ENCODE results near the gene GALNT13. TPM values are rescaled to one million over a fixed set of nuclear protein-coding genes. Genes with fewer than 3 reads are reported as not detected.

GALNT13 gene
- total and polyA plus RNA-seq, 2 of the 13 experiments (the other 11 are each of a cell fraction or from before 2014, with no cell fraction given) = 1.3 to 5.0 TPM

DNA sequence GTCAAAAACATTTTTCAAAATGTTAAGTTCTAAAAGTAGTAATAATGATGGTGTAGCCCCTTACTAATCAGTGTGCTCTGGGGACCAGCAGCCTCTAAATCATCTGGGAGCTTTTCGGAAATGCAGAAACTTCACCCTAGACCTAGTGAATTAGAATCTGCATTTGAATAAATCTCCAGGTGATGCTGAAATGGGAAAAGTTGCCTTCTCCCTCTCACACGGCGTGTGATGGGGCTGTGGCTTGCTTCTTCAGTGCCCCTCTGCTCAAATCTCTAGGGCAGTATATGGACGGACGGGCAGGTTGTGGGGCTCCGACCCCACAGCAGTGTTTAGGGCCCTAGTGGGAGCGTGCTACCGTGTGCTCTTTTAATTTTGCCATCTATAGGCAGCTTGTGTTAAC lies 368.6 kb downstream of the GALNT13 start (continued):
- TF ChIP-seq ETS1 (CRISPR knock-in tag; IDR thresholded peaks at IDR 0.05) (no peak), MAFF (IDR thresholded peaks at IDR 0.05; ENCODE audit: low read depth, low read length) (no peak)

DNA sequence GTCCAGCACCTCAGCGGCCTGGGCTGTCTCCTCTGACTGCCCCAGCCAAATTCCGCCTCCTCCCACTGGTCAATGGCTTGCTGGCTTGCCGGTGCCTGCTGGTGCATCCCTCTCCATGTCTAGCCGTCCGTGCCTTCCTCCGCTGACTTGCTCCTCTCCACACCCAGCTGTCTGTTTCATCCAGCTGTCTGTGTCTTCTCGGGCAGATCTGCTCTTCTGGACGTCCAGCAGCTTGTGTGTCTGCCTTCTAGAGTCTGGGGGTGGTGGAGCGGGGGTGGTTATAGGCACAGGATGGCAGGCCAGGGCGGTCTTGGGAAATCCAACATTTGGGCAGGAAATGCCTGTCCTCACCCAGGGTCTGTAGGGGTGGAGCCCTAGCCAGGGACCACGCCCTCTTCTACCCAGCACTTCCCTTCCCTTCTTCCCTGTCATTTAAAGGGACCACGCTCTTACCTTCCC lies 369.2 kb downstream of the GALNT13 start:
- no peak overlapping the region; a peak in 1 of 6 replicates for H3K4me3 ChIP-seq (replicated peaks in 1 of 3; ENCODE audit: insufficient read depth in 1 of 3, low read depth in 2 of 3, low read length in 3 of 3)
- intact Hi-C loops (cut with micrococcal nuclease; ENCODE audit: unreplicated experiment) (loop anchor here (10.0 kb wide), 1 partner anchor 1414 kb away; no protein-coding TSS in a partner anchor), in situ Hi-C loops (cut with HindIII; ENCODE audit: extremely low pct_ligation_motif_present, low pct_unique_long_range_greater_than_20kb) (no loop called here)
- FAIRE-seq (no peak), DNase-seq (ENCODE audit: low spot score) (no peak), ATAC-seq (peak; percentile 55)
- CTCF ChIA-PET (ENCODE audit: low intra/inter-chr PET ratio, low total read pairs) = no interaction called here
- H3K79me2 ChIP-seq (ENCODE audit: insufficient read depth, low read length) = no peaks in the 10 kb centered on the region
- H2AFZ ChIP-seq (ENCODE audit: low read length) = no peak overlapping the region
- no peaks in the 10 kb centered on the region for H3K36me3 ChIP-seq (replicated peaks in 1 of 2; ENCODE audit: control insufficient read depth in 1 of 2, insufficient read depth in 2 of 2, low read length in 2 of 2)
- POLR2A ChIA-PET = no interaction called here
- H3K4me1 ChIP-seq (ENCODE audit: insufficient read depth, low read length) = no peaks in the 10 kb centered on the region
- no peak overlapping the region for H3K4me2 ChIP-seq (ENCODE audit: low read depth, low read length)
- no peak overlapping the region for H3K27ac ChIP-seq (ENCODE audit: extremely low read length, insufficient read depth, low read length)
- WGBS (ENCODE audit: low lambda C conversion rate) = 30% methylated on average over 11 of the region's 12 CpGs
- no TSS peak for BruUV-seq (replicated peaks)
- no peaks in the 10 kb centered on the region for H3K27me3 ChIP-seq (ENCODE audit: control insufficient read depth in 1 of 2, insufficient read depth in 2 of 2, low read length in 2 of 2)
- H4K20me1 ChIP-seq (ENCODE audit: insufficient read depth, low read length) = no peaks in the 10 kb centered on the region; the same call in 1 of the 2 replicates
- no peak overlapping the region for H3K9ac ChIP-seq (ENCODE audit: insufficient read depth, low read depth, low read length)
- no peaks in the 10 kb centered on the region for H3K9me3 ChIP-seq (ENCODE audit: low read length)
- no peak for TF ChIP-seq ZNF225 (CRISPR knock-in tag; IDR thresholded peaks at IDR 0.05)
- TF ChIP-seq ZNF124 (CRISPR knock-in tag; IDR thresholded peaks at IDR 0.05) = no peak
- TF ChIP-seq HOXA7 (CRISPR knock-in tag; IDR thresholded peaks at IDR 0.05) = no peak
- 0 out of 2 replicates have a peak, but pooled peaks have one; percentile 26 for TF ChIP-seq ZNF891 (CRISPR knock-in tag; IDR thresholded peaks at IDR 0.05)
- TF ChIP-seq, protein P1, sequence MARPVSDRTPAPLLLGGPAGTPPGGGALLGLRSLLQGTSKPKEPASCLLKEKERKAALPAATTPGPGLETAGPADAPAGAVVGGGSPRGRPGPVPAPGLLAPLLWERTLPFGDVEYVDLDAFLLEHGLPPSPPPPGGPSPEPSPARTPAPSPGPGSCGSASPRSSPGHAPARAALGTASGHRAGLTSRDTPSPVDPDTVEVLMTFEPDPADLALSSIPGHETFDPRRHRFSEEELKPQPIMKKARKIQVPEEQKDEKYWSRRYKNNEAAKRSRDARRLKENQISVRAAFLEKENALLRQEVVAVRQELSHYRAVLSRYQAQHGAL (CRISPR knock-in tag; IDR thresholded peaks at IDR 0.05; ENCODE audit: not compliant biosample characterization) = no peak
- no peak for TF ChIP-seq ZBTB33 (CRISPR knock-in tag; IDR thresholded peaks at IDR 0.05)
- no peak for TF ChIP-seq JARID2 (CRISPR knock-in tag; IDR thresholded peaks at IDR 0.05; ENCODE audit: insufficient replicate concordance)
- no peak for TF ChIP-seq MATR3 (CRISPR knock-in tag; IDR thresholded peaks at IDR 0.05)
- TF ChIP-seq ZFP91 (CRISPR knock-in tag; IDR thresholded peaks at IDR 0.05; ENCODE audit: borderline replicate concordance) = peak; percentile 79
- TF ChIP-seq ZNF713 (CRISPR knock-in tag; IDR thresholded peaks at IDR 0.05) = no peak
- no peak for TF ChIP-seq GABPA (IDR thresholded peaks at IDR 0.05; ENCODE audit: low read depth, low read length)
- TF ChIP-seq GABPA (CRISPR knock-in tag; IDR thresholded peaks at IDR 0.05; ENCODE audit: low read depth) = 0 out of 2 replicates have a peak, but pooled peaks have one; percentile 11
- no peak for TF ChIP-seq SAFB2 (CRISPR knock-in tag; IDR thresholded peaks at IDR 0.05; ENCODE audit: borderline replicate concordance, low read depth)
- no peak for TF ChIP-seq KAT7 (CRISPR knock-in tag; IDR thresholded peaks at IDR 0.05; ENCODE audit: borderline replicate concordance)
- TF ChIP-seq ZNF883 (CRISPR knock-in tag; IDR thresholded peaks at IDR 0.05; ENCODE audit: not compliant biosample characterization) = no peak
